Fibroblast of skin of abdomen (primary cell): ENCODE measurements around the gene TSEN34. TPM values are rescaled to one million over a fixed set of nuclear protein-coding genes. Genes with fewer than 3 reads are reported as not detected.

Experiments
- DNase-seq: peaks from one replicate; pipeline ENCODE4 v3.0.0-alpha.2; 2013
- polyA plus RNA-seq, 2 experiments: library from polyadenylated mRNA; unstranded; fragments of 120-200 nt; gene quantifications; one replicate each; pipeline ENCODE4 v1.2.1, GENCODE V29; 2013; ENCODE audit not compliant: insufficient read length in 2 of 2

Gene TSEN34
- polyA plus RNA-seq (2013, experiment 1 of 2; ENCODE audit: insufficient read length): 43.1 TPM
- 47.6 TPM for polyA plus RNA-seq (2013, experiment 2 of 2; ENCODE audit: insufficient read length)

DNA sequence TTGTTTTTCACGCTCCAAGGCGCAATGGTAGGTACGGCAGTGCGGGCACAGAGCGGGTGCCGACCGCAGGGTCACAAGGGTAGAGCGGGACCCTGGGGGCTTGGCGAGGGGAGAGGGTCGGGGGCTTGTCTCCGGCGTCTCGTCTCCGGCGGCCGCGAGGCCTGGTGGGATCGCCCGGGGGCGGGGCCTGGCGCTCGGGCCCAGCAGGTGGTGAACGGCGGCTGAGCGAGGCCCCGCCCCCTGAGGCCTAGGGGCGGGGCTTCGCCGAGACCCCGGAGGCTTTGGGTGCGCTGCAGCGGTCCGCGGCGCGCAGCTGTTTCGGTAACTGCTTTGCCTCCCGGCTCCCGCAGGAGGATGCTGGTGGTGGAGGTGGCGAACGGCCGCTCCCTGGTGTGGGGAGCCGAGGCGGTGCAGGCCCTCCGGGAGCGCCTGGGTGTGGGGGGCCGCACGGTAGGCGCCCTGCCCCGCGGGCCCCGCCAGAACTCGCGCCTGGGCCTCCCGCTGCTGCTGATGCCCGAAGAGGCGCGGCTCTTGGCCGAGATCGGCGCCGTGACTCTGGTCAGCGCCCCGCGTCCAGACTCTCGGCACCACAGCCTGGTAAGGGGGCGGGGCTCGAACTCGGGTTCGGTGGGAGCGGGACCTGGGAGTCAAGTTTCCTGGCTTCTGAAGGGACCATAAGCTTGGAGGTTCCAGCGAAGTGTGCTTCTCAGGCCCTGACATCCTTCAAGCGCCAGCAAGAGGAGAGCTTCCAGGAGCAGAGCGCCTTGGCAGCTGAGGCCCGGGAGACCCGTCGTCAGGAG lies at the start of gene TSEN34:
TSS of gene TSEN34 (plus strand) at position 298 of the 800 bp plus-strand sequence. CDS start at position 355, 57 bp downstream.
- peak; percentile 83 for DNase-seq

DNA sequence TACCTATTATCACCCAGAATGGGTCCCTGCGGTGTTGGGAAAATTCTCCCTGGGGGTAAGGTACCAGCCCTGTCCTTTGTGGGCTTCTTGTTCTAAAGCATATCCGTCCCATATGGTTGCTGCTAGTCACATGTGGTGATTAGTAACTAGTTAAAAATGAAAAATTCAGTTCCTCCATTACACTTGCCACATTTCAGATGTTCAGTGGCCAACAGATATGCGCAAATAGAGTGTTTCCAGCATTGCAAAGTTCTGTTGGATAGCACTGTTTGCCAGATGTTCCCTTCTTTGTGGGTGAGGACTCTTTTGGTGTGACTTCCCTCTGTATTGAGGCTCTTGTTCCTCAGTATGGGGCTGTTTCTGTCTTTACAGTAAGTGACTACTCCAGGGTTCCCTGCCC lies 49.8 kb upstream of the TSEN34 start:
- DNase-seq: peak; percentile 70

- DNase-seq: no peak
Observed at GRCh38 chr19:54142166-54142780, 48.8 kb upstream of the TSEN34 start.

DNA sequence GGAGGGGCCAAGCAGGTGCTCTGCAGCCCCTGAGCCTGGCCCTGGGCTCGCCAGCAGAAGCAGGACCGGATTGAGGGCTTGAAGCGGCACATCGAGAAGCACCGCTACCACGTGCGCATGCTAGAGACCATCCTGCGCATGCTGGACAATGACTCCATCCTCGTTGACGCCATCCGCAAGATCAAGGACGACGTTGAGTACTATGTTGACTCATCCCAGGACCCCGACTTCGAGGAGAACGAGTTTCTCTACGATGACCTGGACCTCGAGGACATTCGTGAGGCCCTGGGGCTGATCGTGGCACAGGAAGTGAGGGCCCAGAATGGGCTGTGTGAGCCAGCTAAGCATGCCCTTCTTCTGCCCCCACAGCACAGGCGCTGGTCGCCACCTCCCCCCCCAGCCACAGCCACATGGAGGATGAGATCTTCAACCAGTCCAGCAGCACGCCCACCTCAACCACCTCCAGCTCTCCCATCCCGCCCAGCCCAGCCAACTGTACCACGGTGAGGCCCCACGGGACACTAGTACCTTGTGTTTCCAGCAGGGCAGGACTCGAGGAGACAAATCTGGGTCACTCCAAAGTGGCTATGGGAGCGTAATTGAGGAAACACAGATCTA lies 45.5 kb upstream of the TSEN34 start:
- no peak for DNase-seq

- no peak for DNase-seq
Observed at GRCh38 chr19:54147676-54148075, 43.4 kb upstream of the TSEN34 start.

GRCh38 chr19:54148158-54148557 lies 43.0 kb upstream of the TSEN34 start:
- no peak for DNase-seq

DNA sequence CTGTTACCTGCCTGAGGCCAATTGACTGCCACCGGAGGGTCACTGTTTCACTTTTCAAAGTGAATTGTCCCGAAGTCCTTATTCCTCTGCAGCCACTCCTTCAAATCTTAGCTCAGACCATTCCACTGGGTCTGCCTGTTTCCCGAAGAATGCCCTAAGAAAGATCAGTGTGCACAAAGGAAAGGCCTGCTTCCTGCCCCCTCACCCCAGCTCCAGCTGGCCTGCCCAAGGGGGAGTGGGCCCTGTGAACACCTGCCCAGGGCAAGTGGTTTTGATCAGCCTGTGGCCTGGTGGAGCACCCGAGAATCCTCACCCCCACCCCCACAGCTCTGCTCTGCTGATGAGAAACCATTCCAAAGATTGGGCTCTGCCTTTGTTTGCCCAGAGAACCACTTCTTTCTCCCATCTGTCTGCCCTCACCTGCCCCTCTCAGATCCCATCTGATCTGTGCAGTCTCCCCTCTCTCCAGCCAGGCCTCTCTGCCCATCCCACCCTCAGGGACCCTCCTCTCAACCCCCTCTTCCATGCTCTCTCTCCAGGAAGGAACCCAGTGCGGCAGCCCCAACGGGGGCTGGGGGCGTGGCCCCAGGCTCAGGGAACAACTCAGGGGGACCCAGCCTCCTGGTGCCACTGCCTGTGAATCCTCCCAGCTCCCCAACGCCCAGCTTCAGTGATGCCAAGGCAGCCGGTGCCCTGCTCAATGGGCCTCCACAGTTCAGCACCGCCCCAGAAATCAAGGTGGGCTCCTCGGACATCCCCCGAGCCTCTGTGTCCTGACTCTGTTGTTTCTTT lies 41.9 kb upstream of the TSEN34 start:
- no peak for DNase-seq

GRCh38 chr19:54151362-54152035 lies 39.6 kb upstream of the TSEN34 start:
- DNase-seq: no peak

DNA sequence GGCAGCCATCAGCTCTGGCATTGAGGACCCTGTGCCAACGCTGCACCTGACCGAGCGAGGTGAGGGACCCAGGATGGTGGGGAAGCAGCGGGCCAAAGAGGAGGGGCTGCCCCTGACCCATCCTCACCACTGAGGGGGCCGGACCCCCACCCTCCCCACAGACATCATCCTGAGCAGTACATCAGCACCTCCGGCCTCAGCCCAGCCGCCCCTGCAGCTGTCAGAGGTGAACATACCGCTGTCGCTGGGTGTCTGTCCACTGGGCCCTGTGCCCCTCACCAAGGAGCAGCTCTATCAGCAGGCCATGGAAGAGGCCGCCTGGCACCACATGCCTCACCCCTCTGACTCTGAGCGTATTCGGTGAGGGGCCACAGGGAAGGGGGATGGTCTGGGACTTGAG lies 38.8 kb upstream of the TSEN34 start:
- no peak for DNase-seq

DNA sequence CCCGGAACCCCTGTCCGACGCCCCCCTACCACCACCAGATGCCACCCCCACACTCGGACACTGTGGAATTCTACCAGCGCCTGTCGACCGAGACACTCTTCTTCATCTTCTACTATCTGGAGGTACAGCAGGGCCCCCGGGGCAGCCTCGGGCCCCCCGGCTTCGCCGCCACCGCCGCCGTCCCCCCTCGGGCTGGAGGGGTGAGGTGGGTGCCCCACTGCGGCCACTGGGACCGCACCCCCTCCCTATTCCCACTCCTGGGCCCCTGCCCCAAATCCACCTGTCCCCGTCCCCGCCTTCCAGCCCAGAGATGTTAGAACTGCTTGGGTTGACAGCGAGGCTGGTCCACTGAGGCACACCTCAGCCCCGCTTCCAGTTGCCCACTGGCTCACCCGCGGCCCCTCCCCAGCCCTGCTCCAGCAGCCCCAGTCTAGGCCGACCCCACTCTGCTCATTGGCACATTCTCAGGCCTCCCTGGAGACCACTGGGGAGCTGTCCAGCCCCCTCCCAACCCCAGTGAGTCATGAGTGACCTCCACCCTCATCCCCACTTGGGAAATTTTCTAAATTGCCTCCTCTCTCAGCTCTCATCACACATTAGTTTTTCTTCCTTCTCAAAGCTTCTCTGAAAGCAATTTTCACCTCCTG lies 38.1 kb upstream of the TSEN34 start:
- no peak for DNase-seq

DNA sequence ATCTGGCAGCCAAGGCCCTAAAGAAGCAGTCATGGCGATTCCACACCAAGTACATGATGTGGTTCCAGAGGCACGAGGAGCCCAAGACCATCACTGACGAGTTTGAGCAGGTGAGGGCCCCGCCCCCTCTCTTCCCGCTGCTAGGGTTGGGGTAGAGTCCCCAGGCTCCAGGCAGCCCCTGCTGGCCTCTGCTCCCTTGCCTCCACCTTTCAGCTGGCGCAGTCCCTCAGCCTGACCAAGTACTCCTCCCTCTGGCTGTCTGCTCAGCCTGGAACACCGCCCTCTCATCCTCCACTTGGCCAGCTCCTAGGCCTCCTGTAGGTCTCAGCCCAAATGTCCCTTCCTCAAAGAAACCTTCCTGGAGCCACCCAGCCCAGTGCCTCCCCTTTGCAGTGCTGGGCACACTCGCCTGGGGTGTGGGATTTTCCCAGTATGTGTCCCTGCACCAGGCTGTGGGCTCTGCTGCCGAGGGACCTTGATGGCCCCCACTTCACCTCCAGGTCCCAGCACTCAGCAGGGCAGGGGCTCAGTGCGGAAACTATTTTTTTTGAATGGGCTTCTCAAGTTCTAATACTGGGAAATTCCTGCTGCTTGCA lies 37.3 kb upstream of the TSEN34 start:
- DNase-seq: no peak

DNA sequence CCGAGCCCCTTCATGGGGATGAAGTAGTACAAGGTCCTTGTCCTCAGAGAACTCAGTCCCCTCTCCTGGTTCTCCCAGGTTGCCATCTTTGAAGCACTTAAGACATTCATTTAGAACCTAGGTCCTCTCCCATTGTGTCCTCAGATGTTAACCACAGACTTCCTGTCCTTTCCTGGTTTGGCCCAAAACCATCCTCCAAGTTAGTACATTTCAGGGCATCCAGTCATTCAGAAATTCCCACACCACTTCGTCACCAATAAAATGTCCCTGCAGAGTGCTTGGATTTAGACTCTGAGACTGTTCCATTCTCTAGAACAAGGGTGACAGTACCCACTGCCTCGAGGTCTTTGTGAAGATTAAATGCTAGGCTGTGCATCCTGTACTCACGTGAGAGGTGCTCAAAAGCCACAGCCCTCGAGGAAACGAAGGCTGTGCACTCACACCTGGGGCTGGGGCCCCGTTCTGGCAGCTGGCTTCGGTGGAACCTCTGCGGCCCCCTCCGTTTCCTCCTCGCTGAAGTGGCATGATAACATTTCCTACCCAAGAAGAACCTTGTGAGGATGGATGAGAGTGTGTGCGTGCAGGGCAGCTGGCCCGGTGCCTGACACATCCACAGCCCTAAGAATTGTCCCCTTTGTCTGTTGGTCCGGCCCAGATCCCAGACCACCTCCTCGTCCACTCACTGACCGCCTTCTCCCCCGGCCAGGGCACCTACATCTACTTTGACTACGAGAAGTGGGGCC lies 36.3 kb upstream of the TSEN34 start:
- DNase-seq: no peak

DNA sequence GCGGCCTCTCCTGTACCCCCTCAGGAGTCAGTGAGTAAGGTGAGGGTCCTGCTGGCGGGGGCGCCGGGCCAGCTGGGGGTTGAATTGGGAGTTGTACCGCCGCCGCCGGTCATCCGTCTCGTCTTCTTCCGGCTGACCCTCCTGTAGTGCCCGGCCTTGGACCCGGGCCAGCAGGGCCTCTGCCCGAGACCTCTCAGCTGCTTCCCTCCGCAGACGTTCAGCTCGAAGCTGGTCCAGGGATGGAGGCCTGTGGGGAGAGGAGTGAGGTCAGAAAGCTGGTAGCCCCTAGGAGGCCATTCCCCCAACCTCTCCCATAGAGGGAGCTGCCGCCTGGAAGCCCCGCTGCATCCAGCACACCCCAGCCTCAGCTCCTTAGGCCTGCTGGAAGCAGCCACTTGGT lies 35.4 kb upstream of the TSEN34 start:
- DNase-seq: no peak

DNA sequence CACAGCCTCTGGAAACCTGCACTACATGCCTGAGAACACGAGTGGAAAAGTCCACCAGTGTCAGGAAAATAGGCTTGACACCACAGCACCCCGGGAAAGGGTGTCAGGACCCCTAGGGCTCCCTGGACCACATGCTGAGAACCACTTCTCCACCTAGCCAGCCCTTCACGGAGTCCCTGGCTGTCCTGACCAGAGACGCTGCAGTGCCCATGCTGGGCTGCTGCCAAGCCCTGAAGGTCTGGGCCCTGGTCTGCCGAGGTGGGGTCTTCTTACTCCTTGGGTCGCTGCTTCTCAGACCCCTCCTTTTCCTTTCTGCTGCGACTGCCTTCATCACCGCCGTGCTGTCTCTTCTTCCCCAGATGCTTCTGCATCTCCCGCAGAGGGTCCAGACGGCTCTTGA lies 34.6 kb upstream of the TSEN34 start:
- no peak for DNase-seq

DNA sequence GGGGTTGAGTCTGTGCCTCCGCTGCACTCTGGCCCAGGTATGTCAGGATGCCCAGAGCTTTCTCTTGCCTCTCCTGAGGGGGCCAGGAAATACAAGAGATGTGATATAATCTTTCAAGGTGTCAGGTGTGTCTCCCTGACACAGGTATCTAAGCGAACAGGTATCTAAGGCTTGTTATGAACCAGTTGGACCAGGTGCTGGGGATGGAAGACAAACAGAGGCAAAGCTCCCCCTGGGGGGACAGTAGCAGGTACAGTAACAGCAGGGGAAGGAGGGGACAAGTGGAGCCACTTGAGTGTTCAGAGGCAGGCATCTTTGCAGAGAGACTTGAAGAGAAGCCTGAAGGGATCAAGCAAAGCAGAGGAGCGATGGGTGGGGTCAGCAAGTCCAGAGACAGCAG lies 34.2 kb upstream of the TSEN34 start:
- DNase-seq: no peak

- no peak for DNase-seq
Observed at GRCh38 chr19:54158812-54159351, 32.2 kb upstream of the TSEN34 start.

DNA sequence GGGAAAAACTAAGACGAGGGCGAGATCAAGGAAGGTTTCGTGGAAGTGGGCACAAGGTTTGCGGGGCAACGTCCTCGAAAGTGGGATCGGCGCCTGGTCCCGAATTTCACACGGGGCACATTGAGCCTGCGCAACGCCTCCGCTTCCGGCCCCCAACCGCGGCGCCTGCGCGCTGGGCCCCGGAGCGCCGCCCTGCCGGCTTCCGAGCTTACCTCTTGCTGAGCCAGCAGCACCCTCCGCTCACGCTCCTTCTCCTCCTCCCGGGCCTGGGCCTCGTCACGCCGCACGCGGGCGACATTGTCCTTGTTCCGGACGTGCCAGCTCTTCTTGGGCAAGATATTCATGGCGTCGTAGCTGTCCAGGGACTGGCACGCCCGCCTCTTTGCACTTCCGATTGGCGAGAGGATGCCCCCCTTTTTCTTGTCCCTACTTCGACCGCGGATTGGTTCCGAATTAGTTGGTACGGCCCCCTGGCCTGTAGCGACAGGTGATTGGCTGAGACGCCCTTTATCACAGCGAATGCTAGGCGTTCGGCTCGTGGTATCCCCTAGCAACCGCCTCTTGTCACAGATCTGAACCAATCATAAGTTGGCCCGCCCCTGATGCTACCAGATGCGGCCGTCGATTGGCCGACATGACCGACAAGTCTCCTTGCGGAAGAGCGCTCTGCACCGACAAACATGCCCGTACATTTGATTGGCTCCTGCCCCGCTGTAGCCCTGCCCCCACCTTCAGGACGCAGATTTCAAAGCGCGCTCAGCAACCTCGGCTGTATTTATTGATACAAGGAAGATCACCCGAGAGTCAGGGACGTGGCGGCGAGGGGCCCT lies 31.5 kb upstream of the TSEN34 start, which contains the start of gene LENG1:
TSS of gene LENG1 (minus strand) at position 370 of the 830 bp plus-strand sequence. CDS start at position 344, 26 bp downstream.
- peak; percentile 100 for DNase-seq

DNA sequence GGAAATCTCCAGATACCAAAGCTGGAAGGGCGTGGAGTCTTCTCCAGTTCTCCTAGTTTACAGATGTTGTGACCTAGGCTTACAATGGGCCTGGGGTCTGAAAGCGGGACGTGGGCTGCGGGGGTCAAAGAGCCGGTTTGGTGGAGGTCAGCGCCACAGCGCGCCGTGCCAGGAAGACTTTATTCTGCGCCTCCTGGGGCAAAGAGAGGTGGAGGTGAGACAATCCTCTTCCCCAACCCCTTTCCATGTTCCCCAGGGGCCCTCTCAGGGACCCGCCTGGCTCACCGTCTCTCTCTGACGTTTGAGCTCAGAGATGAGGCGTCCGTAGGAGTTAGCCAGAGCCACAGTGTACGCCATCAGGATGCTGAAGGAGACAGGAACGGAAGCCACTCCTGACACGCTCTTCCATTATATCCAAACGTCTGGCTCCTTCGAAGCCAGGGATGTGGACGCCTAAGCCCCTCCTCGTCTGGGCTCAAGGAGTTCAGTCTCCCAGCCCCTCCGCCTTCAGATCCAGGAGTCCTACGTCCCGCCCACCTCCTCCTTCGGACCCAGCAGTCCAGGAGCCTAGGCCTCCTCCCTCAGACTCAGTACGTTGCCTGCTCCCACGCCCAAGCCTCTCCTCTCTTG lies 30.8 kb upstream of the TSEN34 start:
- DNase-seq: no peak

DNA sequence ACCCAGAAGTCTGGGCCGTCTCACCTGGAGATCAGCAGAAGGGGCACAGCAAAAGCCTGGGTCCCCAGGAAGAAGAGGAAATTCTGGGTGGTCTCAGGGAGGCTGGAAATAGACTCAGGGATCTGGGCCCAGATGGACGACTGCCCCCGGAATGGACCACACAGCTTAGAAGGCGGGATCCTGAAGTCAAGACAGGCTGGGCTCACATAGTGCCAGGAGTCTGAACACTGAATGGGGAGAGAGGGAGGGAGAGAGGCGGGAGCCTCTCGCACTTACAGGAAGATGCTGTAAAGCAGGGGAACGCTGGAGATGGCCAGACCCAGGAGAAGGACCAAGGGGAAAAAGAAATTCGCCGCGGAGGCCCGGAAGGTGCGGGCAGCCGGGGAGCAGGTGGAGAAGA lies 30.3 kb upstream of the TSEN34 start:
- DNase-seq: no peak
